HCEC 1CT (cell line): ENCODE data around the gene PLEKHB1.
A peak's percentile ranks its signal among the peaks of the same experiment; 100 is the strongest.
"Not testable (repeated sequence)": the region's sequence is repeated elsewhere in the genome, so short reads cannot be mapped to it uniquely, and the experiment has no call there.

Source experiments
- DNase-seq: peaks from one replicate; pipeline ENCODE4 v3.0.0-alpha.2; 2017

Gene PLEKHB1

GRCh38 chr11:73648571-73649046 lies 2.2 kb downstream of the PLEKHB1 start:
- no peak for DNase-seq

DNA sequence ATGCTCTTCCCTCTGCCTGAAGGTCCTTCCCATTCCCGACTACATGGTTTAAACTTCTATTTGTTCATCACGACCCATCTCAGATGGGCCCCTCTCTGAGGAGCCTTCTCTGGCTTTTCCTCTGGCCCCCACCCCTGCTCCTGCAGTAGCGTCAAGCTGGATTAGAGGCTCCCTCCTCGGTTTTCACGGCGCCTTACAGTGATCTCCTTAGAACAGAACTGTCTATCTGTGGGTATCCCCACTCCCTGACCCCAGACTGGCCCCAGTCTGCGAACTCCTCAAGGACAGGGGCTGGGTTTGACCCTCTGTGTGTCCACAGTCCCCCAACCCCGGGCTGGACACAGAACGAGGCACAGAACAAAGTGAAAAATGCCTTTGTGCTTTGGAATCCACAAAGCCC lies 2.8 kb downstream of the PLEKHB1 start:
- DNase-seq: no peak

- DNase-seq: no peak
Measured at GRCh38 chr11:73650400-73650799, 4.0 kb downstream of the PLEKHB1 start.

- no peak for DNase-seq
Measured at GRCh38 chr11:73651252-73651651, 4.9 kb downstream of the PLEKHB1 start.

GRCh38 chr11:73651661-73652045 lies 5.3 kb downstream of the PLEKHB1 start:
- no peak for DNase-seq

GRCh38 chr11:73652046-73652730 lies 5.8 kb downstream of the PLEKHB1 start:
- DNase-seq: no peak

GRCh38 chr11:73652856-73653559 lies 6.6 kb downstream of the PLEKHB1 start:
- DNase-seq: no peak

DNA sequence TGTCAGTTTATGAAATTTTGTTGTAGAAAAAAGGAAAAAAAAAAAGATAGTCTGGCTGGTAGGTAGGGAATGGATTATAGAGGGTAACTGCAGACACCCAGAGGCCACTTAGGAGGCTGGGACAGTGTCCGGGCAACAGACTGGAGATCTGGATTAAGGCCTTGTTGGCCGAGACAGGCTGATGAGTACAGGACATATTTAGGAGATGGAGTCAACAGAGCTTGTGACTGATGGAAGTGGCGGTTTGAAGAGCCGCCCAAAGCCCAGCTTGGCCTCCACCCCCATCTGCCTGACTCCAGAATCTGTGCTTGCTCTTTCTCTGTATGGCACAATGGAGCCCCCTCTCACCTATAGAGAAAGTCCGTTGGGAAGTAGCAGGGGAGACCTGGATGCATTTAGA lies 7.6 kb downstream of the PLEKHB1 start:
- no peak for DNase-seq

DNA sequence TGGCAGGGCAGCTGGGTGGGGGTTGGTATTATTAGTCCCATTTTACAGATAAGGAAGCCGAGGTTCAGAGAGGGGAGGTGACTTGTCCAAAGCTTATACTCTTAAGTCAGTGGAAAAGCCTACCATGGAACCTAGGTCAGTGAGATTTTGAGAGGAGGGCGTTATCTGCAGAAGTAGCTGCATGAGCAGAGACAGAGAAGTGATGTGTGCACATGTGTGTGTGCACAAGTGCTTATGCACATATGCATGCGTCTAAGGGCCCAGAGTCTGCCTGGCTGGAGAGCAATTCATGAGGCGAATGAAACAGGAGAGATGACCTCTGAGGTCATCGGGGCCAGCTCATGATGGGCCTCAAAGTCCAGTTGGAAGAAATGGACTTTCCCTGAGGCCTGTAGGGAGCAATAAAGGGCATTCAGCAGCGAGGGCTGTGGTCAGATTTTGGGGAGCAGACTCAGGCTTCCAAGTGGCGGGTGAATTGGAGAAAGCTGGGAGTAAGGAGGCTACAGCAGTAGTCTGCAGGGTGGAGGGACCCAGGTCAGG lies 8.2 kb downstream of the PLEKHB1 start:
- DNase-seq: no peak

- no peak for DNase-seq
Measured at GRCh38 chr11:73655686-73656085, 9.3 kb downstream of the PLEKHB1 start.

DNA sequence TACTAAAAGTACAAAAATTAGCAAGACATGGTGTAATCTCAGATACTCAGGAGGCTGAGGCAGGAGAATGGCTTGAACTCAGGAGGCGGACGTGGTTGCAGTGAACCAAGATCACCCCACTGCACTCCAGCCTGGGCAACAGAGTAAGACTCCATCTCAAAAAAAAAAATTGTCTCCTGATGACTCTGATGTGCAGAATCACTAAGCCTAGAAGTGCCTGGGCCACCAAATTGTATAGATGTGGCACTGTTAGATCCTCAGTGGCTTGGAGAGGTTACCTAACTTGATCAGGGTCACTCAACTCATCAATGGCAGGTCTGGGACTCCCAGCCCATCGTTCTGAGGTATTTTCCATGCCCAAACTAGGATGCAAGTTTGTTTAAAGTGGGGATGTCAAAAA lies 10.6 kb downstream of the PLEKHB1 start:
- DNase-seq: no peak

DNA sequence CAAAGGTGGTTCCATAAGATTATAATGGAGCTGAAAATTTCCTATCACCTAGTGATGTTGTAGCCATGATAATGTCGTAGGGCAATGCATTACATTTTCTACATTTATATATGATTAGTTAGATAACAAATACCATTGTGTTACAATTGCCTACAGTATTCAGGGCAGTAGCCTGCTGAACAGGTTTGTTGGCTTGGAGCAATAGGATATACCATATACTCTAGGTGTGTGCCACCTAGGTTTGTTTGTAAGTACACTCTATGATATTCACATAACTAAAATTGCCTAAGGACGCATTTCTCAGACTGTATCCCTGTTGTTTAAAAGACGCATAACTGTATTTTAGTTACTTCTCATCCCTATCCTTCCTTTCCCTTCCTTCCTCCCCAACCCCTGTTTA lies 13.6 kb downstream of the PLEKHB1 start:
- no peak for DNase-seq

- DNase-seq: no peak
Measured at GRCh38 chr11:73660497-73661034, 14.2 kb downstream of the PLEKHB1 start.

DNA sequence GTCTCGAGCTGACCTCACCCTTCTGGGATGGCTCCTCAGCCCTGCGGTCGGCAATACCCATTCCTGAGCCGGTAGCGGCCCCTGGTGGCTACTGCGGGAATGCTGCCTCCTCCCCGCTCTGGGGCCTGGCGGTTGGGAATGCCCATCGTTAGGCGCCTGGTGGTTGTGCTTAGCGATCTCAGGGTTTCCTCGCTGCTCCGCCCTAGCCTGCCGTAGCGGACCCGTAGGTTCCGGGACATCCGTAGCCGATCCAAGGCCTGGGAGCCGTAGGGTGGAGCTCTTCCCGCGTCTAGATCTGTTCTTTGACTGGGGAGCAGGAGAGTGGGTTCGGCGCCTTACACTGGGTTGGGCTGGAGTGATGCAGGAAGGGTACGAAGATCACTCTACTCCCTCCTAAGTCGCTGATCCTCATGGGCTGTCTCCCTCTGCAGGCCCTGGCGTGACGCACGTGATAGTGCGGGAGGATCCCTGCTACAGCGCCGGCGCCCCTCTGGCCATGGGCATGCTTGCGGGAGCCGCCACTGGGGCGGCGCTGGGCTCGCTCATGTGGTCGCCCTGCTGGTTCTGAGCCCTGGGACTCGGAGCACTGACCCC lies 14.8 kb downstream of the PLEKHB1 start:
- peak; percentile 82 for DNase-seq

DNA sequence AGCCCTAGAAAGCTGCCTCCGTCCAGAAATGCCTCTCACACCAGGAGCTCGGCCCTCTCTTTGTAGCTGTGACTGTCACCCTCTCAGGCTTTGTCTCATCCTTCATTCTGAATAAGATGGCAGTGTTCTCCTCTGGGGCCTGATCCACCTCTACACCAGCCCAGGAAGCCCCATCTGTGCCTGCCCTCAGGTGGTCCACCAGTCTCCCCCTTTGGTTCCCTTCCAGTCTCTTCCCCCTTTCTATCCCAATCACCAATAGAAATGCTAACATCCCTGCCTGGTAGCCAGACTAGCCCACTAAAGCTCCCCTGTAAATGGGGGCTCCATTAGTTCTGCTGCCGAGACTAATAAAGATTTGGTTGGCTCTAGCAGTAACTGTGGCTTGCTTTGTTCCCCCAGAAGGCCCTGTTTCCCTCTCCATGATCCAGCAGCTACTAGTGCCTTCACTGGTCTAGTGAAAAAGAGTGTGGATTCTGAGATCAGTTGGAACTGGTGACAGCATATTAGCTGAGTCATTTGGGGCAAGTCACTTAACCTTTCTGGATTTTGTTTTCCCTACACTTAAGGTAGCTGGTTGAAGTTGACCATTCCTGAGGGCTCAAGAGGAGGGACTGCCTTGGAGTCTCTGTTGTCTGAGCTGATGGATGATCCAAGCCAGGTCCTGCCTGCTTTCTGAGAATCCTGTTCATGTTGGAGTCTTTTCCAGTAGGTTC lies 16.2 kb downstream of the PLEKHB1 start:
- peak; percentile 20 for DNase-seq

GRCh38 chr11:73663604-73664495 lies 17.5 kb downstream of the PLEKHB1 start:
- no peak for DNase-seq

DNA sequence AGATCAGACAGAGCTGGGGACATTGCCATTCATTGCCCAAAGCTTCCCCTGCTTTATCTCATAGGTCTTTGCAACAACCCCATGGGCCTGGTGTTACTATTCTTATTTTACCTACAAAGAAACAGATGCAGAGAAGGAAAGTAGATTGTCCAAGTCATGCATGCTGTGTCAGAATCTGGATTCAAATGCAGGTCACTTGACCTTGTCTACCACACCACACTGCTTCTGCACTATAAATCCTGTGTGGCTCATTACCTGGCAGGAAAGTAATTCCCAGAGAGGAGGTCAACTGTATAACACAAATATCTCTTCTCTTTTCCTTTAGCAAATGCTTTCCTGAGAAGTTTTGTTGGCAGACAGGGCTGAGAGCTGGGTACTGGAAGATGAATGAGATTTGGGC lies 18.5 kb downstream of the PLEKHB1 start:
- DNase-seq: no peak

GRCh38 chr11:73667891-73668290 lies 21.5 kb downstream of the PLEKHB1 start:
- no peak for DNase-seq

- DNase-seq: no peak
Measured at GRCh38 chr11:73670808-73671207, 24.4 kb downstream of the PLEKHB1 start.

DNA sequence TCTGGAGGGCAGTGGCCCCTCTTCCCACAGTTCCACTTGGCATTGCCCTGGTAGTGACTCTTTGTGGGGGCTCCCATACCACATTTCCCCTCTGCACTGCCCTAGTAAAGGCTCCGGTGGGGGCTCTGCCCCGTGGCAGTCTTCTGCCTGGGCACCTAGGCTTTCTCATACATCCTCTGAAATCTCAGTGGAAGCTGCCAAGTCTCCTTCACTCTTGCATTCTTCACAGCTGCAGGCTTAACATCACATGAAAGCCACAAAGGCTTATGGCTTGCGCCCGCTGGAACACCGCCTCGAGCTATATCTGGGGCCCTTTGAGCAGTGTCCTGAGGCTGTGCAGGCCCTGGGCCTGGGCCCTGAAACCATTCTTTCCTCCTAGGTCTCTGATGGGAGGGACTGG lies 25.3 kb downstream of the PLEKHB1 start:
- DNase-seq: no peak

GRCh38 chr11:73676552-73676951 lies 30.2 kb downstream of the PLEKHB1 start:
- DNase-seq: not testable (repeated sequence)

DNA sequence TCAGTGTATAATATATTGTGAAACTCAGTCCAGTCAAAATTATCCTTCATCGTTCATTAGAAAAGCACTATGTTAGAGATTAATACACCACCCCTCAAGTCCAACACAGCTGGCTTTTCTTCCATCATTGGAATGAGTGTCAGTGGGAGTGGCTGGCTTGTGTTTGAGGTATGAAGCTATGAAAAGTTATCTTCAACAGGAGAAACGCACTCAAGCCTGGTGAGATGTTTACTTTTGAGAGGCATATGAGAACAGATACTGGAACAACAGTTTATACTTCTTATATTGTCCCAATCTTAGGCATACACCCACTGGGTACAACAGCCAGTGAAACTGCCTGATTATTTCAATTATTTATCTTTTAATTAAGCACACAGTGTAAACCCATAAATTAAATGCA lies 34.3 kb downstream of the PLEKHB1 start:
- no peak for DNase-seq
